Measurements from ENCODE around the gene ELOVL6. TPM values are rescaled to one million over a fixed set of nuclear protein-coding genes. Genes with fewer than 3 reads are reported as not detected.

Gene ELOVL6
- total RNA-seq, 2 donors from 2014 or later: 43.5 to 44.8 TPM

DNA sequence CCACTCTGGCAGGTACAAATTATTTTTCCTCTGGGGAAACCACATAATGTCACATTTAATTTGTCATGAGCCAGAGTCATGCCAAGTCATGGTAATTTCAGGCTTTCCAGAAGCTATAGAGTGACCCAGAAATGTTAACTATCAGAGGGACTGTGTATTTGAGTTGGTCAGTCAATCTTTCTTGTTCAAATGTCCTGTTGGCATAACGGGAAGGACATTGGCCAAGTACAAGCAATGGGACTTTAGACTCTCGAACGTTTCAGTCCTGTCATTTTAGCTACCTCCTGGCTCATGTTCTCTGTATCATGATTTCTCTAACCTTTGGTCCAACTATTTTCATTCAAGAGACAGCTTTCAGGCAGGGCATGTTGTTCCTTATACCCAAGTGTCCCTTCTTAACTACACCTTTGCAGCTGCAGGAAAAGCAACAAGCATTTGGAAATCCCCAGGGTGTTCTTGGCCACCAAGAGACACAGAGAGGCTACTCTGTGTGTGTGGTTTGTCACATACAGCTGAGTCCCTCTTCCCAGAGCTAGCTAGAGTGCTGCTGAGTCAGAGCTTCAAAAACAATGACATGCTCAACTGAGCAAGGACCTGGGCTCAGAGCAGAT, 143.2 kb downstream of the ELOVL6 start:
- Mint-ChIP-seq H3K4me1 (peaks cover 14% of the 10 kb centered on the region), H3K27ac (peak overlapping the region; percentile 46), H3K4me3 (no peak overlapping the region), H3K9me3 (no peaks in the 10 kb centered on the region), H3K36me3 (ENCODE audit: low read depth) (peaks cover 16% of the 10 kb centered on the region), H3K27me3 (ENCODE audit: insufficient read depth) (no peaks in the 10 kb centered on the region)
- H3K4me1 ChIP-seq (ENCODE audit: control insufficient read depth, insufficient read depth, low read length): no peaks in the 10 kb centered on the region
- WGBS, 2 experiments (ENCODE audit: insufficient coverage in 1 of 2, insufficient read length in 1 of 2): 88 to 92% methylated on average over 3 of the region's 3 CpGs
- no peak overlapping the region for H3K9ac ChIP-seq (ENCODE audit: extremely low read depth, low read length, poor library complexity, severe bottlenecking)
- H3K4me3 ChIP-seq (ENCODE audit: low read length): no peak overlapping the region
- no peak overlapping the region for H3K27ac ChIP-seq (ENCODE audit: low read depth, low read length)
- H3K36me3 ChIP-seq (ENCODE audit: control insufficient read depth, insufficient read depth, low read length): peaks cover 21% of the 10 kb centered on the region
- no peaks in the 10 kb centered on the region for H3K9me3 ChIP-seq (ENCODE audit: control insufficient read depth, low read length)
- no peak for DNase-seq
- TF ChIP-seq, protein P1, sequence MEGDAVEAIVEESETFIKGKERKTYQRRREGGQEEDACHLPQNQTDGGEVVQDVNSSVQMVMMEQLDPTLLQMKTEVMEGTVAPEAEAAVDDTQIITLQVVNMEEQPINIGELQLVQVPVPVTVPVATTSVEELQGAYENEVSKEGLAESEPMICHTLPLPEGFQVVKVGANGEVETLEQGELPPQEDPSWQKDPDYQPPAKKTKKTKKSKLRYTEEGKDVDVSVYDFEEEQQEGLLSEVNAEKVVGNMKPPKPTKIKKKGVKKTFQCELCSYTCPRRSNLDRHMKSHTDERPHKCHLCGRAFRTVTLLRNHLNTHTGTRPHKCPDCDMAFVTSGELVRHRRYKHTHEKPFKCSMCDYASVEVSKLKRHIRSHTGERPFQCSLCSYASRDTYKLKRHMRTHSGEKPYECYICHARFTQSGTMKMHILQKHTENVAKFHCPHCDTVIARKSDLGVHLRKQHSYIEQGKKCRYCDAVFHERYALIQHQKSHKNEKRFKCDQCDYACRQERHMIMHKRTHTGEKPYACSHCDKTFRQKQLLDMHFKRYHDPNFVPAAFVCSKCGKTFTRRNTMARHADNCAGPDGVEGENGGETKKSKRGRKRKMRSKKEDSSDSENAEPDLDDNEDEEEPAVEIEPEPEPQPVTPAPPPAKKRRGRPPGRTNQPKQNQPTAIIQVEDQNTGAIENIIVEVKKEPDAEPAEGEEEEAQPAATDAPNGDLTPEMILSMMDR (conservative IDR thresholded peaks at IDR 0.05): no peak
- no peaks in the 10 kb centered on the region for H3K27me3 ChIP-seq (ENCODE audit: control insufficient read depth, insufficient read depth, low read length, poor library complexity, severe bottlenecking)

DNA sequence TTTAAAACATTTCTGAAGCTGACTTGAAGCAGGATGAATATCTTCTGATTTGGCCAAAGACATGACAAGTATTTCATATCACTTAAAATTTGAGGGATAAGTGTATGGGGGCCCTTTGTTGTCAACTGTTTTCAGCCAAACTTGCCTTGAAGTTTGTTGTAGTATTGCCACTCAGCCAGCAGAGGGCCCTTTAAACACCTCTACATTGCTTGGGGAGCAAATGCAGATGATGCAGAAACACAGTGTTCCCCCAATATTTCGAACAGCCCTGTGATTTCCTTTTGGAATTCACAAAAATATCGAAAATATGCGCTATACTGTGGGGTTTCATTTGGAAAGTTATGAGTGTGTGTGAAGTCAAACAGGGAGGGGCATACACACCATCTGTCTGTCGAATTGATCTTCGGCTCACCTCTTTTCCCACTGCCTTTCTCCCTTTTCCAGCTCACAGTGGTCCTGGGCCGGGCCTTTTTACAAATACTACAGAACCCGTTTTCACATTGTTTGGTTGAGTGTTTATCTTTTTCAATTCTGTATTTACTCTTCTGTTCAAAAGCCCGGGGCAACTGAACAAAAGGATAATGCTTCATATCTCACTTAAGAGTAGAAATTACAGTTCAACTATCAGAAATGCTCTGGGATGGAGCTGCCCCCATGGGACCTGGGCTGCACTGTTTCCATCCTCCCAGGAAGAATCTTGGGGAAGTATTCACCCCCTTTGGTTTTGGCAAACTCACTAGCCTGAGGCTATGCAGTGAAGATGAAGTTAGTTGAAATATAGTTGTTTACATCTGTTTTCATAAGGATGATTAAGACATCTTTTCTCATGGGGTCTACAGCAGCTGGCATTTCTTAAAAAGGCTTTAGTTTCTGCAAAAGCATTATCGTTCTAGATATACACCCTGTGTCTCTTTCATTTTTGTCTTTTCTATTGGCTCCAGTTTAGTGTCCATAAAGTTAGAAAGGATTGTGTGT, 148.2 kb downstream of the ELOVL6 start:
- H3K4me3 ChIP-seq (ENCODE audit: low read length): no peak overlapping the region
- DNase-seq: peak; percentile 79
- no peak overlapping the region for H3K9ac ChIP-seq (ENCODE audit: extremely low read depth, low read length, poor library complexity, severe bottlenecking)
- no peaks in the 10 kb centered on the region for H3K9me3 ChIP-seq (ENCODE audit: control insufficient read depth, low read length)
- H3K27ac ChIP-seq (ENCODE audit: low read depth, low read length): no peak overlapping the region
- H3K36me3 ChIP-seq (ENCODE audit: control insufficient read depth, insufficient read depth, low read length): peaks cover 17% of the 10 kb centered on the region
- no peak overlapping the region for H3K27ac Mint-ChIP-seq
- no peaks in the 10 kb centered on the region for H3K4me1 ChIP-seq (ENCODE audit: control insufficient read depth, insufficient read depth, low read length)
- H3K9me3 Mint-ChIP-seq: no peaks in the 10 kb centered on the region
- 71 to 82% methylated on average over 4 to 9 of the region's 9 CpGs for WGBS, 2 experiments (ENCODE audit: insufficient coverage in 1 of 2, insufficient read length in 1 of 2)
- TF ChIP-seq, protein P1 (conservative IDR thresholded peaks at IDR 0.05): peak; percentile 92
- peaks cover 8% of the 10 kb centered on the region for H3K4me1 Mint-ChIP-seq
- no peaks in the 10 kb centered on the region for H3K27me3 ChIP-seq (ENCODE audit: control insufficient read depth, insufficient read depth, low read length, poor library complexity, severe bottlenecking)
- H3K36me3 Mint-ChIP-seq (ENCODE audit: low read depth): peaks cover 16% of the 10 kb centered on the region
- H3K4me3 Mint-ChIP-seq: no peak overlapping the region
- H3K27me3 Mint-ChIP-seq (ENCODE audit: insufficient read depth): no peaks in the 10 kb centered on the region

DNA sequence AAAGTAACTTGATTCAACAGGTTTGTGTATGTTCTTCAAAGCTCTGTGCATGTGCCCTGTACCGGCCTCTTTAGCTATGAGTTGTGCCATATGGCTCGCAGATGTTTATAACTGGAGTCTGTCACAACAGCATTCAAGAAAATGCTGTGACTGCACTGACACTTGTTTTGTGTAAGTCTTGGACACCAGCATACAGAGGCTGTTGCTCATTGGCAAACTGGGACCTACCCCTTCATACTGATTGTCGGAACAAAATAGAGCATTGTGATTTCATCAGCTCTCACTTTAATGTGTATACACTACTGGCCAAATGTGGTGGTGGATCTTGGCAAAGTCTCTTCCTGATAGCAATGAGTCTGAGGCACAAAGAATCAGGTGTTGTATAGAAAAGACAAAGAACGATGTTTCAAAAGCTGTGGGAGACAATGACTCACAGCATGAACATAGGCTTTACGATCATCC, 151.8 kb downstream of the ELOVL6 start:
- Mint-ChIP-seq H3K4me3 (no peak overlapping the region), H3K36me3 (ENCODE audit: low read depth) (peaks cover 10% of the 10 kb centered on the region), H3K27me3 (ENCODE audit: insufficient read depth) (no peaks in the 10 kb centered on the region), H3K27ac (no peak overlapping the region), H3K9me3 (no peaks in the 10 kb centered on the region), H3K4me1 (peaks cover 8% of the 10 kb centered on the region)
- peaks cover 11% of the 10 kb centered on the region for H3K36me3 ChIP-seq (ENCODE audit: control insufficient read depth, insufficient read depth, low read length)
- no peaks in the 10 kb centered on the region for H3K9me3 ChIP-seq (ENCODE audit: control insufficient read depth, low read length)
- H3K9ac ChIP-seq (ENCODE audit: extremely low read depth, low read length, poor library complexity, severe bottlenecking): no peak overlapping the region
- H3K27me3 ChIP-seq (ENCODE audit: control insufficient read depth, insufficient read depth, low read length, poor library complexity, severe bottlenecking): no peaks in the 10 kb centered on the region
- 98% methylated on average over 5 of the region's 5 CpGs for WGBS, 2 experiments (ENCODE audit: insufficient coverage in 1 of 2, insufficient read length in 1 of 2)
- no peak overlapping the region for H3K4me3 ChIP-seq (ENCODE audit: low read length)
- no peak overlapping the region for H3K27ac ChIP-seq (ENCODE audit: low read depth, low read length)
- H3K4me1 ChIP-seq (ENCODE audit: control insufficient read depth, insufficient read depth, low read length): no peaks in the 10 kb centered on the region
- DNase-seq: no peak
- TF ChIP-seq, protein P1 (conservative IDR thresholded peaks at IDR 0.05): no peak
